HCT116 (cell line): ENCODE results near the gene WDR82. TPM values are rescaled to one million over a fixed set of nuclear protein-coding genes. Genes with fewer than 3 reads are reported as not detected.

Source experiments
- ATAC-seq: fragments of 200-7000 bp; cut with Tn5 transposase; 2 replicates; pipeline ENCODE4 v1.9.1; 2020; ENCODE audit warnings: mild to moderate bottlenecking, moderate library complexity
- BruUV-seq: library from RNA; stranded (reverse); fragments of 400-500 nt; replicated peaks from 2 replicates; lab custom pipeline; 2021; lab: Mats Ljungman, UMichigan
- CTCF ChIA-PET: fragments of 300-600 bp; sonication (Branson Sonifier 250); formaldehyde crosslinking; loops from one replicate; lab custom pipeline; 2021; ENCODE audit warnings: antibody characterized with exemption; lab: Charles Lee
- POLR2A ChIA-PET: fragments of 300-600, 350-600 bp; sonication (Branson Sonifier 250); formaldehyde crosslinking; loops from one replicate; lab custom pipeline; 2021; ENCODE audit warnings: antibody characterized with exemption; lab: Charles Lee
- RAD21 ChIA-PET, 2 experiments: fragments of 300-600 bp; sonication (Branson Sonifier 250); formaldehyde crosslinking; loops; one replicate each; lab custom pipeline; 2023; ENCODE audit warnings: low total read pairs in 2 of 2; ENCODE audit not compliant: uncharacterized antibody in 2 of 2, unreplicated experiment in 2 of 2, low non-redundant PET in 1 of 2; lab: Charles Lee
- DNase-seq: peaks from one replicate; pipeline ENCODE4 v3.0.0-alpha.2; 2010; ENCODE audit warnings: low read depth, low spot score
- H2AFZ ChIP-seq: fragments of 200-600 bp; shearing (Covaris generic), sonication (generic); 2 replicates; pipeline ENCODE4 v1.6.1; 2017; ENCODE audit warnings: low read depth, mixed run types, mixed read lengths, antibody characterized with exemption, low read length; ENCODE audit not compliant: poor library complexity, severe bottlenecking
- H3K27ac ChIP-seq: 2 replicates; pipeline ENCODE4 v1.5.1; 2012; ENCODE audit warnings: low read depth, low read length
- H3K27me3 ChIP-seq: fragments of 200-600 bp; sonication (generic); 2 replicates; pipeline ENCODE4 v1.6.1; 2016; ENCODE audit warnings: mixed run types, low read length, mixed read lengths; ENCODE audit not compliant: insufficient read depth
- H3K36me3 ChIP-seq, 2 experiments: fragments of 200-500 bp in 1 of 2; fragments of 200-600 bp in 1 of 2; sonication (Bioruptor generic) in 1 of 2; sonication (generic) in 1 of 2; 2 replicates each; pipeline versions ENCODE4 v1.5.1 to v1.6.1; 2014 to 2016; ENCODE audit warnings: low read length in 2 of 2, inconsistent platforms in 1 of 2, mixed read lengths in 1 of 2, mixed run types in 1 of 2; ENCODE audit not compliant: insufficient read depth in 2 of 2, control insufficient read depth in 1 of 2
- H3K4me1 ChIP-seq, 2 experiments: fragments of 200-600 bp in 1 of 2; sonication (generic) in 1 of 2; 2 replicates each; pipeline versions ENCODE4 v1.5.1 to v1.6.1; 2012 to 2017; ENCODE audit warnings: low read length in 2 of 2, inconsistent platforms in 1 of 2, mild to moderate bottlenecking in 1 of 2, mixed read lengths in 1 of 2, mixed run types in 1 of 2, moderate library complexity in 1 of 2; ENCODE audit not compliant: insufficient read depth in 2 of 2, control insufficient read depth in 1 of 2
- H3K4me2 ChIP-seq: fragments of 200-600 bp; sonication (generic); 2 replicates; pipeline ENCODE4 v1.6.1; 2017; ENCODE audit warnings: mixed run types, low read length, mixed read lengths
- H3K4me3 ChIP-seq, 2 experiments: fragments of 200-600 bp in 1 of 2; sonication (generic) in 1 of 2; replicated peaks in 1 of 2; 2 replicates each; pipeline ENCODE4 v1.5.1; 2011 to 2016; ENCODE audit warnings: low read length in 2 of 2, control low read depth in 1 of 2, low read depth in 1 of 2, mild to moderate bottlenecking in 1 of 2, mixed read lengths in 1 of 2, mixed run types in 1 of 2
- H3K79me2 ChIP-seq: fragments of 200-600 bp; sonication (generic); 2 replicates; pipeline ENCODE4 v1.6.1; 2017; ENCODE audit warnings: mild to moderate bottlenecking, mixed run types, low read length, moderate library complexity, mixed read lengths; ENCODE audit not compliant: insufficient read depth
- H3K9ac ChIP-seq: fragments of 200-600 bp; sonication (generic); 2 replicates; pipeline ENCODE4 v1.6.1; 2016; ENCODE audit warnings: low read length, mixed read lengths
- H3K9me2 ChIP-seq: fragments of 200-600 bp; sonication (generic), shearing (Covaris generic); 2 replicates; pipeline ENCODE4 v1.6.1; 2017; ENCODE audit warnings: mixed run types, mild to moderate bottlenecking, moderate library complexity; ENCODE audit not compliant: insufficient read depth
- H3K9me3 ChIP-seq, 2 experiments: fragments of 200-500 bp in 1 of 2; fragments of 200-600 bp in 1 of 2; sonication (Bioruptor generic) in 1 of 2; sonication (generic) in 1 of 2; 2 replicates each; pipeline ENCODE4 v1.6.1; 2014 to 2017; ENCODE audit warnings: low read length in 2 of 2, mixed read lengths in 2 of 2, inconsistent platforms in 1 of 2, low read depth in 1 of 2, mild to moderate bottlenecking in 1 of 2, mixed run types in 1 of 2, moderate library complexity in 1 of 2; ENCODE audit not compliant: control insufficient read depth in 1 of 2, insufficient read depth in 1 of 2
- H4K20me1 ChIP-seq: fragments of 200-600 bp; sonication (generic), shearing (Covaris generic); 2 replicates; pipeline ENCODE4 v1.6.1; 2017; ENCODE audit warnings: mixed run types, mild to moderate bottlenecking, moderate library complexity; ENCODE audit not compliant: insufficient read depth
- CBX3 ChIP-seq: IDR thresholded peaks from 2 replicates; pipeline ENCODE4 v1.6.1; 2012; ENCODE audit warnings: low read depth
- CEBPB ChIP-seq: IDR thresholded peaks from 2 replicates; pipeline ENCODE4 v1.6.1; 2012; ENCODE audit warnings: low read depth
- EGR1 ChIP-seq: IDR thresholded peaks from 2 replicates; pipeline ENCODE4 v1.6.1; 2012; ENCODE audit warnings: low read depth
- EZH2 ChIP-seq: fragments of 200-600 bp; sonication (generic); IDR thresholded peaks from 2 replicates; pipeline ENCODE4 v1.6.1; 2017; ENCODE audit warnings: antibody characterized with exemption, mixed run types
- EZH2phosphoT487 ChIP-seq: fragments of 200-600 bp; IDR thresholded peaks from 2 replicates; pipeline ENCODE4 v1.6.1; 2018; ENCODE audit warnings: antibody characterized with exemption, borderline replicate concordance
- FOSL1 ChIP-seq: IDR thresholded peaks from 2 replicates; pipeline ENCODE4 v1.6.1; 2012; ENCODE audit warnings: low read depth
- POLR2AphosphoS5 ChIP-seq: IDR thresholded peaks from 2 replicates; pipeline ENCODE4 v1.6.1; 2011; ENCODE audit warnings: mild to moderate bottlenecking, low read depth, low read length, moderate library complexity
- RAD21 ChIP-seq: IDR thresholded peaks from 2 replicates; pipeline ENCODE4 v1.6.1; 2012; ENCODE audit warnings: low read depth, mild to moderate bottlenecking
- SRF ChIP-seq: IDR thresholded peaks from 2 replicates; pipeline ENCODE4 v1.6.1; 2012; ENCODE audit warnings: low read depth
- TCF7L2 ChIP-seq: IDR thresholded peaks from 2 replicates; pipeline ENCODE4 v1.7.0; 2011; ENCODE audit warnings: borderline replicate concordance, inconsistent platforms; ENCODE audit not compliant: insufficient read depth, insufficient read length; ENCODE audit errors: extremely low read depth
- YY1 ChIP-seq: IDR thresholded peaks from 2 replicates; pipeline ENCODE4 v1.6.1; 2011; ENCODE audit warnings: low read length, low read depth, moderate library complexity, mild to moderate bottlenecking; ENCODE audit not compliant: insufficient replicate concordance; ENCODE audit errors: extremely low read depth
- ZFX ChIP-seq: fragments of 450-650 bp; IDR thresholded peaks from 2 replicates; pipeline ENCODE4 v1.6.1; 2017
- intact Hi-C: fragments of 100-400 bp; cut with micrococcal nuclease; formaldehyde crosslinking; loops from 2 replicates; pipeline ENCODE4 v1.10.0; 2022
- total RNA-seq: library from RNA; stranded (reverse); gene quantifications from one replicate; pipeline ENCODE4 v1.2.1, GENCODE V29; 2021; ENCODE audit not compliant: unreplicated experiment
- TF ChIP-seq, protein P1 (sequence below), 3 experiments: fragments of 200-600 bp in 1 of 3; sonication (generic) in 1 of 3; IDR thresholded peaks in 2 of 3; conservative IDR thresholded peaks in 1 of 3; 2 replicates each; pipeline ENCODE4 v1.5.1; 2012 to 2017; ENCODE audit warnings: low read depth in 2 of 3, low read length in 2 of 3, antibody characterized with exemption in 1 of 3, borderline replicate concordance in 1 of 3, control low read depth in 1 of 3, mild to moderate bottlenecking in 1 of 3, mixed read lengths in 1 of 3, mixed run types in 1 of 3, moderate library complexity in 1 of 3; ENCODE audit not compliant: insufficient read depth in 1 of 3
- TF ChIP-seq, protein P2 (sequence below): IDR thresholded peaks from 2 replicates; pipeline ENCODE4 v1.6.1; 2012
- TF ChIP-seq, protein P3 (sequence below): IDR thresholded peaks from 2 replicates; pipeline ENCODE4 v1.6.1; 2011; ENCODE audit warnings: mild to moderate bottlenecking, low read length, moderate library complexity; ENCODE audit not compliant: insufficient replicate concordance; ENCODE audit errors: extremely low read depth

WDR82 gene
- total RNA-seq, 1 experiment from 2014 or later: 89.7 TPM

DNA sequence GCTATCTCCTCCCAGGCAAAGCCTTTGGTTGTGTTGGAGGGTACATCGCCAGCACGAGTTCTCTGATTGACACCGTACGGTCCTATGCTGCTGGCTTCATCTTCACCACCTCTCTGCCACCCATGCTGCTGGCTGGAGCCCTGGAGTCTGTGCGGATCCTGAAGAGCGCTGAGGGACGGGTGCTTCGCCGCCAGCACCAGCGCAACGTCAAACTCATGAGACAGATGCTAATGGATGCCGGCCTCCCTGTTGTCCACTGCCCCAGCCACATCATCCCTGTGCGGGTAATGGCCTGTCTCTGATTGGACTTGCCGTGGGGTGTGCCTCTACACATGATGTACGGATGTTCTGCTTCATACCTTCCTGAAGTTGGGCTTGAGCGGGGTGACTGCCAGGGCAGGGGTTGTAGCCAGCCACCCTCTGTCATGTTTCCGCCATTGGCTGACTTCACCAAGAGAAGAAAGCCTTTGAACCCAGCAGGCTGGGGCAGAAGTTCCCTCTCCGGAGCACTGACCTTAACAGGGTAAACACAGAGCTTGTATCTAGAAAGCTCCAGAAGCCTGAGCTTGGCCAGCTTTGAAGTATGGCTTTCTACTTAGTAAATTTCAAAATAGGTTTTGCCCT lies 67.1 kb downstream of the WDR82 start:
- H3K9ac ChIP-seq: no peak overlapping the region
- no peak overlapping the region for H3K4me2 ChIP-seq
- no peaks in the 10 kb centered on the region for H3K9me2 ChIP-seq
- TF ChIP-seq RAD21: no peak
- TF ChIP-seq CBX3: no peak
- TF ChIP-seq EZH2phosphoT487: no peak
- TF ChIP-seq ZFX: no peak
- TF ChIP-seq POLR2AphosphoS5: no peak
- TF ChIP-seq, protein P1, sequence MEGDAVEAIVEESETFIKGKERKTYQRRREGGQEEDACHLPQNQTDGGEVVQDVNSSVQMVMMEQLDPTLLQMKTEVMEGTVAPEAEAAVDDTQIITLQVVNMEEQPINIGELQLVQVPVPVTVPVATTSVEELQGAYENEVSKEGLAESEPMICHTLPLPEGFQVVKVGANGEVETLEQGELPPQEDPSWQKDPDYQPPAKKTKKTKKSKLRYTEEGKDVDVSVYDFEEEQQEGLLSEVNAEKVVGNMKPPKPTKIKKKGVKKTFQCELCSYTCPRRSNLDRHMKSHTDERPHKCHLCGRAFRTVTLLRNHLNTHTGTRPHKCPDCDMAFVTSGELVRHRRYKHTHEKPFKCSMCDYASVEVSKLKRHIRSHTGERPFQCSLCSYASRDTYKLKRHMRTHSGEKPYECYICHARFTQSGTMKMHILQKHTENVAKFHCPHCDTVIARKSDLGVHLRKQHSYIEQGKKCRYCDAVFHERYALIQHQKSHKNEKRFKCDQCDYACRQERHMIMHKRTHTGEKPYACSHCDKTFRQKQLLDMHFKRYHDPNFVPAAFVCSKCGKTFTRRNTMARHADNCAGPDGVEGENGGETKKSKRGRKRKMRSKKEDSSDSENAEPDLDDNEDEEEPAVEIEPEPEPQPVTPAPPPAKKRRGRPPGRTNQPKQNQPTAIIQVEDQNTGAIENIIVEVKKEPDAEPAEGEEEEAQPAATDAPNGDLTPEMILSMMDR (IDR thresholded peaks at IDR 0.05 in 2 of 3, conservative IDR thresholded peaks at IDR 0.05 in 1 of 3; ENCODE audit: borderline replicate concordance in 1 of 3, insufficient read depth in 1 of 3, low read depth in 2 of 3, low read length in 2 of 3): no peak
- no peak for TF ChIP-seq CEBPB
- TF ChIP-seq, protein P2, sequence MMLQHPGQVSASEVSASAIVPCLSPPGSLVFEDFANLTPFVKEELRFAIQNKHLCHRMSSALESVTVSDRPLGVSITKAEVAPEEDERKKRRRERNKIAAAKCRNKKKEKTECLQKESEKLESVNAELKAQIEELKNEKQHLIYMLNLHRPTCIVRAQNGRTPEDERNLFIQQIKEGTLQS: no peak
- no peak for TF ChIP-seq FOSL1
- TF ChIP-seq SRF: no peak
- TF ChIP-seq, protein P3, sequence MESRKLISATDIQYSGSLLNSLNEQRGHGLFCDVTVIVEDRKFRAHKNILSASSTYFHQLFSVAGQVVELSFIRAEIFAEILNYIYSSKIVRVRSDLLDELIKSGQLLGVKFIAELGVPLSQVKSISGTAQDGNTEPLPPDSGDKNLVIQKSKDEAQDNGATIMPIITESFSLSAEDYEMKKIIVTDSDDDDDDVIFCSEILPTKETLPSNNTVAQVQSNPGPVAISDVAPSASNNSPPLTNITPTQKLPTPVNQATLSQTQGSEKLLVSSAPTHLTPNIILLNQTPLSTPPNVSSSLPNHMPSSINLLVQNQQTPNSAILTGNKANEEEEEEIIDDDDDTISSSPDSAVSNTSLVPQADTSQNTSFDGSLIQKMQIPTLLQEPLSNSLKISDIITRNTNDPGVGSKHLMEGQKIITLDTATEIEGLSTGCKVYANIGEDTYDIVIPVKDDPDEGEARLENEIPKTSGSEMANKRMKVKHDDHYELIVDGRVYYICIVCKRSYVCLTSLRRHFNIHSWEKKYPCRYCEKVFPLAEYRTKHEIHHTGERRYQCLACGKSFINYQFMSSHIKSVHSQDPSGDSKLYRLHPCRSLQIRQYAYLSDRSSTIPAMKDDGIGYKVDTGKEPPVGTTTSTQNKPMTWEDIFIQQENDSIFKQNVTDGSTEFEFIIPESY: no peak
- TF ChIP-seq EGR1: no peak
- no peak for TF ChIP-seq YY1
- no peak for TF ChIP-seq TCF7L2
- TF ChIP-seq EZH2: no peak
- RAD21 ChIA-PET: no interaction called here
- DNase-seq (no peak), ATAC-seq (no peak)
- intact Hi-C loops: no loop called here
- no TSS peak for BruUV-seq
- POLR2A ChIA-PET: no interaction called here
- CTCF ChIA-PET: no interaction called here
- no peaks in the 10 kb centered on the region for H4K20me1 ChIP-seq
- H3K4me1 ChIP-seq: peaks cover under 1 to 7% of the 10 kb centered on the region in 2 experiments
- H2AFZ ChIP-seq: no peak overlapping the region
- no peaks in the 10 kb centered on the region for H3K27me3 ChIP-seq
- no peaks in the 10 kb centered on the region for H3K79me2 ChIP-seq
- H3K27ac ChIP-seq: no peak overlapping the region
- H3K9me3 ChIP-seq: no peaks in the 10 kb centered on the region
- H3K4me3 ChIP-seq: no peak overlapping the region
- peaks cover 59 to 65% of the 10 kb centered on the region in 2 experiments for H3K36me3 ChIP-seq
